Gastrocnemius medialis (tissue), 4 donors: ENCODE measurements around the gene RIOX2.

Experiments used
- POLR2A ChIP-seq, 2 donors: fragments of 450-650 bp; IDR thresholded peaks; one replicate each; pipeline ENCODE4 v1.6.1; 2017; ENCODE audit warnings: antibody characterized with exemption in 2 of 2, mild to moderate bottlenecking in 2 of 2, moderate library complexity in 2 of 2
- TF ChIP-seq, protein P1 (sequence below), 5 experiments: fragments of 450-650 bp in 3 of 5; fragments of 200-600 bp in 2 of 5; sonication (generic) in 2 of 5; IDR thresholded peaks in 4 of 5; conservative IDR thresholded peaks in 1 of 5; 1 replicate in 4 of 5; 2 replicates in 1 of 5; pipeline ENCODE4 v1.5.1; 2016 to 2019; ENCODE audit warnings: antibody characterized with exemption in 5 of 5, mild to moderate bottlenecking in 3 of 5, moderate library complexity in 3 of 5

DNA sequence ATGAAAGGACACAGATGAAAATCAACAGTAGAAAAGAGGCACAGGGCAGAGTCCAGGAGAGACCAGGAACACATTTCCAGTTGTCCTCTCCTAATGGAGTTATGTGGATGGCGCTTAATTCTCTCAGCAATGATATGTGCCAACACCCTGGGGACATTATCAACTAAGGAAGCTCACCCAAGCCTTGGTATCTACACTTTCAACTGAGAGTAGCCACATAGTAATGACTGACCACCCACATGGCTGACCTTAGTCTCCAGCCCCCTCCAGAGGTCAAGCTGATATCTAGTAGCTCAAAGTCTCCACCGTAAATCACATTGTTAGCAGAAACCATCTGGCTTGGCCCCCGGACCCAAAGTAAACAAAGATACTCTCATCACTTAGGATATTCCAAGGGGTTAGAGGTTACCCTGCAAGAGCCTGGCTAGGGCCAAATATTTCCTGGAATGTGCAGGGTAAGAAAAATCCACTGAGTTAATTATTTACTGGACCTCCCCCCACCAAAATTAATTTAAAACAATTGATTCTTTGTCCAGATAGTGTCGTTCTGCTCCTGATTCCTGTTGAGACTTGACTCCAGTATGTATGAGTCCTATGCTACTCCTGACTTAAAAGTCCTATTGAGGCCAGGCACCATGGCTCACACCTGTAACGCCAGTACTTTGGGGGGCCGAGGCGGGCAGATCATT lies 38.1 kb upstream of the RIOX2 start:
- TF ChIP-seq, protein P1, sequence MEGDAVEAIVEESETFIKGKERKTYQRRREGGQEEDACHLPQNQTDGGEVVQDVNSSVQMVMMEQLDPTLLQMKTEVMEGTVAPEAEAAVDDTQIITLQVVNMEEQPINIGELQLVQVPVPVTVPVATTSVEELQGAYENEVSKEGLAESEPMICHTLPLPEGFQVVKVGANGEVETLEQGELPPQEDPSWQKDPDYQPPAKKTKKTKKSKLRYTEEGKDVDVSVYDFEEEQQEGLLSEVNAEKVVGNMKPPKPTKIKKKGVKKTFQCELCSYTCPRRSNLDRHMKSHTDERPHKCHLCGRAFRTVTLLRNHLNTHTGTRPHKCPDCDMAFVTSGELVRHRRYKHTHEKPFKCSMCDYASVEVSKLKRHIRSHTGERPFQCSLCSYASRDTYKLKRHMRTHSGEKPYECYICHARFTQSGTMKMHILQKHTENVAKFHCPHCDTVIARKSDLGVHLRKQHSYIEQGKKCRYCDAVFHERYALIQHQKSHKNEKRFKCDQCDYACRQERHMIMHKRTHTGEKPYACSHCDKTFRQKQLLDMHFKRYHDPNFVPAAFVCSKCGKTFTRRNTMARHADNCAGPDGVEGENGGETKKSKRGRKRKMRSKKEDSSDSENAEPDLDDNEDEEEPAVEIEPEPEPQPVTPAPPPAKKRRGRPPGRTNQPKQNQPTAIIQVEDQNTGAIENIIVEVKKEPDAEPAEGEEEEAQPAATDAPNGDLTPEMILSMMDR (IDR thresholded peaks at IDR 0.05 in 4 of 5, conservative IDR thresholded peaks at IDR 0.05 in 1 of 5) = no peak
- TF ChIP-seq POLR2A (IDR thresholded peaks at IDR 0.05) = no peak
